ENCODE measurements around the gene LPP.

Gene LPP

DNA sequence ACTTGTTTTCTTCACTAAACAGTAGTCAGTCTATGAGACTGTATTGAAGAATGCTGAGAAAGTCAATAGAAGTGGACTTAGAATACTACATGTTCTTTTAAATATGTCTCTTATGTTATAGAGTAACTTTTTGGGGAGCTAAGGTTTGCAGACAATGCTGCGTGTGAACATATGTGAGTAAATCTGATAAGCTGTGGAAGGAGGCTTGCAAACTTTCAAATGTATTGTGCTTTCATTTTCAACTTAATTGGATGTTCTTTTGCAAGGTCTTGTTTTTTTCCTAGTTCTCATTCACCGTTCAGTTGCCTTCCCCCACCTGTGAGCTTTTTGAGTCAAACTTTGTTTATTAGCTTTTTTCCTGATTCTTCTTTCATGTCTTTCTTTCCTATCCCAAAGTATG, 176.2 kb downstream of the LPP start:
- Histone ChIP-seq H3F3A (ENCODE audit: insufficient read depth) (no peaks in the 10 kb centered on the region), H3K4me3 (ENCODE audit: insufficient read depth, low read length, poor library complexity, severe bottlenecking) (no peak overlapping the region), H3K4me2 (ENCODE audit: low read depth, low read length, poor library complexity, severe bottlenecking) (no peak overlapping the region), H3K27me3 (ENCODE audit: low read length) (no peaks in the 10 kb centered on the region), H3K79me2 (ENCODE audit: insufficient read depth, low read length) (no peaks in the 10 kb centered on the region), H2AFZ (ENCODE audit: low read depth, low read length, severe bottlenecking) (no peak overlapping the region), H4K20me1 (ENCODE audit: low read depth, low read length) (no peaks in the 10 kb centered on the region), H3K9me3 (ENCODE audit: insufficient read depth, low read length) (no peaks in the 10 kb centered on the region), H3K9ac (ENCODE audit: low read length) (no peak overlapping the region), H3K9me2 (replicated peaks; ENCODE audit: insufficient read depth, low read length) (no peaks in the 10 kb centered on the region), H3K36me3 (ENCODE audit: low read length) (no peaks in the 10 kb centered on the region; the same call in 1 of the 2 replicates), H3K27ac (ENCODE audit: low read depth, low read length) (no peak overlapping the region)
- TF ChIP-seq CTCF (IDR thresholded peaks at IDR 0.05; ENCODE audit: insufficient read depth, low read length, poor library complexity, severe bottlenecking) (no peak), EZH2phosphoT487 (conservative IDR thresholded peaks at IDR 0.05; ENCODE audit: low read length) (no peak)

- no peaks in the 10 kb centered on the region for H3K9me3 ChIP-seq (ENCODE audit: insufficient read depth, low read length)
- H3K9ac ChIP-seq (ENCODE audit: low read length), result no peak overlapping the region
- H4K20me1 ChIP-seq (ENCODE audit: low read depth, low read length), result no peaks in the 10 kb centered on the region
- no peaks in the 10 kb centered on the region for H3F3A ChIP-seq (ENCODE audit: insufficient read depth)
- no peaks in the 10 kb centered on the region for H3K79me2 ChIP-seq (ENCODE audit: insufficient read depth, low read length)
- no peaks in the 10 kb centered on the region; the same call in 1 of the 2 replicates for H3K36me3 ChIP-seq (ENCODE audit: low read length)
- no peak for TF ChIP-seq CTCF (IDR thresholded peaks at IDR 0.05; ENCODE audit: insufficient read depth, low read length, poor library complexity, severe bottlenecking)
- no peak for TF ChIP-seq EZH2phosphoT487 (conservative IDR thresholded peaks at IDR 0.05; ENCODE audit: low read length)
- H3K27me3 ChIP-seq (ENCODE audit: low read length), result no peaks in the 10 kb centered on the region
- no peak overlapping the region for H3K27ac ChIP-seq (ENCODE audit: low read depth, low read length)
- no peak overlapping the region for H3K4me3 ChIP-seq (ENCODE audit: insufficient read depth, low read length, poor library complexity, severe bottlenecking)
- H2AFZ ChIP-seq (ENCODE audit: low read depth, low read length, severe bottlenecking), result no peak overlapping the region
- no peak overlapping the region for H3K4me2 ChIP-seq (ENCODE audit: low read depth, low read length, poor library complexity, severe bottlenecking)
- no peaks in the 10 kb centered on the region for H3K9me2 ChIP-seq (replicated peaks; ENCODE audit: insufficient read depth, low read length)
Observed at GRCh38 chr3:188331166-188331565, 177.2 kb downstream of the LPP start.

DNA sequence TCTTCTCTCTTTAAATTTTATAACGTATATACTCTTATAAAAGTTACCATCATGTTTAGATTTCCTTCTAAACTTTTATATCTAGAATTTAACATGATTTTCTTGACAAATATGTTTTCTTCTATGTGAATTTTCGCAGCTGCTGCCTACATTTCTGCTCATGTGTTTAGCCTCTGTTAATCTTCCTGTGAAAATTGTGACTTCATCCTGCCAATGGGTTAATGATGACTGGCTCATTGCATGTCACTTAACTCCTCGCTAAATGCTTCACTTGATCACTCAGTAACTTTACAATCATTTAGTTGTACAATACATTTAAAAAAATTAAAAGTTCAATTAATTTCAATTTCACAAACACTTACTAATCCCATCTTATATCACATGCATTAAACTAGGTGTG, 178.1 kb downstream of the LPP start:
- Histone ChIP-seq H3K4me2 (ENCODE audit: low read depth, low read length, poor library complexity, severe bottlenecking) (no peak overlapping the region), H3K79me2 (ENCODE audit: insufficient read depth, low read length) (no peaks in the 10 kb centered on the region), H3K27ac (ENCODE audit: low read depth, low read length) (no peak overlapping the region), H3F3A (ENCODE audit: insufficient read depth) (no peaks in the 10 kb centered on the region), H3K4me3 (ENCODE audit: insufficient read depth, low read length, poor library complexity, severe bottlenecking) (no peak overlapping the region), H2AFZ (ENCODE audit: low read depth, low read length, severe bottlenecking) (no peak overlapping the region), H3K9me3 (ENCODE audit: insufficient read depth, low read length) (no peaks in the 10 kb centered on the region), H3K9me2 (replicated peaks; ENCODE audit: insufficient read depth, low read length) (no peaks in the 10 kb centered on the region), H4K20me1 (ENCODE audit: low read depth, low read length) (no peaks in the 10 kb centered on the region), H3K9ac (ENCODE audit: low read length) (no peak overlapping the region), H3K27me3 (ENCODE audit: low read length) (no peaks in the 10 kb centered on the region), H3K36me3 (ENCODE audit: low read length) (no peaks in the 10 kb centered on the region; the same call in 1 of the 2 replicates)
- TF ChIP-seq EZH2phosphoT487 (conservative IDR thresholded peaks at IDR 0.05; ENCODE audit: low read length) (no peak), CTCF (IDR thresholded peaks at IDR 0.05; ENCODE audit: insufficient read depth, low read length, poor library complexity, severe bottlenecking) (no peak)

Measured in SU-DHL-6 (cell line).